HG02884 (cell line): Measurements from ENCODE around the gene ZNF860.
A peak's percentile ranks its signal among the peaks of the same experiment; 100 is the strongest.
"Not testable (repeated sequence)": the region's sequence is repeated elsewhere in the genome, so short reads cannot be mapped to it uniquely, and the experiment has no call there.

ENCODE experiments used
- ATAC-seq: cut with Tn5 transposase; IDR thresholded peaks from one replicate; pipeline ENCODE4 v1.9.1; 2021; ENCODE audit warnings: mild to moderate bottlenecking, moderate library complexity; ENCODE audit not compliant: unreplicated experiment

ZNF860 gene

GRCh38 chr3:31995026-31995425 lies 13.5 kb downstream of the ZNF860 start:
- ATAC-seq = not testable (repeated sequence)

- ATAC-seq = no peak
These were observed 14.6 kb downstream of the ZNF860 start for GRCh38 chr3:31996195-31996594.

DNA sequence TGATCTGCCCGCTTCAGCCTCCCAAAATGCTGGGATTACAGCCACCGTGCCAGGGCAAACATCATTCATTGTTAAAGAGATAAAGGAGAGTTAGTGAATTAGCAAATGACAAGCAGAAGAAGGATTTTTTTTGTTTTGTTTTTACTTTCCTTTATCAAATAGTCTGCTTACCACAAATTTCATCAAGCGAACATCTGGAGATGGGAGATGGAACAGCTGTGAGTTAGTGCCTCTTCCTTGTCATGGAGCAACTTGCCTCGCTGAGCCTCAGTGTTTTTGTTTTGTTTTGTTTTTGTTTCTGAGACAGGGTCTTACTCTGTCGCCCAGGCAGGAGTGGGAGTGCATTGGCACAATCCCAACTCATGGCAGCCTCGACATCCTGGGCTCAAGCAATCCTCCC lies 15.9 kb downstream of the ZNF860 start:
- ATAC-seq = no peak

DNA sequence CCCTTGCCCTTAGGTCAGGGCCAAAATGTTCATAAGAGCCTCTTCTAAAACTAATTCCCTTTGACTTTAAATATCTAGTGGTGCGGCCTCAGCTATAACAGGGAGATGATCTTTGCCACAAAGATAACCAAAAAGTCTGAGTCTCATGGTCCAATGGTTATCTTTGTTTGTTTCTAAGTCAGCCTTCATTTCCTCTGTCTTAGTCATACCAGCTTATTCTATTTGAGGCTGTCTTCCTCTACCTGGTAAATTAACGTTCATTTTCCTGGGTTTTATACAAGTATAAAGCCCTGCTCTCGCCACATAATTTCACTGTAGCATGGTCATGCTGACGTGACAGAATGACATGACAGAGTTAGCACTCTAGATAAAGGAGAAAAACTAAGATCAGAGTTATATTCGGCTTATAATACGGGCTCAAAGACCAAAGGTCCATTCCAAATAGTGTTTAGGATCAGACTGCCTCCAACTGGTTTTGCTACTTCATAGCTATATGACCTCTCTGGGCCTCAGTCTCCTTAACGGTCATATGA lies 18.4 kb downstream of the ZNF860 start:
- ATAC-seq = peak; percentile 69

GRCh38 chr3:32000877-32001276 lies 19.3 kb downstream of the ZNF860 start:
- ATAC-seq = no peak

DNA sequence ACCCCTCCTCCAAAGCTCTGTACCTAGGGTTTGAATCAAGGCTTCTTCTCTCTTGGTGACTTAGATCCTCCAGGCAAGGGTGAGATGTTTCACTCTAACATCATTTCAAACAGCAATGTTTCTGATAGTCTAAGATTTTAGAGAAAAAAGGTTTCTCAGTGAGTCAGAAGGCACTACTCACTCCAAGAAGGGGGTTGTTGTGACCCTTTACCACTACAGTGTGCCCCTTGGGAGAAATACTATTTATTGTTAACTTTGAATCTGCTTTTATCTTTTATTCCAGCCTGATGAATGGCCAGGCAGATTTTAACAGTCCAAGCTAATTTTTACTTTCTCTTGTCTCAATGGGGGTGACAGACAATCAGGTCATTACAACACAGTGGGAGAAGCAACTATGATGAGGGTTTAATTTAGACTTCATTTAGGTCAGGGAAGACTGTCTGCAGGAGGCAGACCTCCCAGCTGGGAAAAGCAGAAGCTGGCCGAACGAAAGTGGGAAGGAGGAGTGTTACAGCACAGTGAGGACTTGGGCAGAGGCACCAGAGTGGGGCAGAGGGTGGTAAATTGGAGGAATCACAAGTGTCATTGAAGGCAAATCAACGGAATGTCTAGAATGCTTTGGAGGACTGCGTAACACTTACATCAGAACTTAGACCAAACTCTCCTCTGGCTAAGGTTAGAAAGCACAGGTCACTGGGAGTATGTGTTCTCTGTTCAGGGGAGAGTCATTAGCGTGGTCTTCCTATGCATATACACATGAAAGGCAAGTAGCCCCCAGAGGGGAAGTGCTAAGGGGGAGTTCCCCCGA lies 21.2 kb downstream of the ZNF860 start:
- ATAC-seq = no peak

GRCh38 chr3:32003380-32003779 lies 21.8 kb downstream of the ZNF860 start:
- no peak for ATAC-seq

DNA sequence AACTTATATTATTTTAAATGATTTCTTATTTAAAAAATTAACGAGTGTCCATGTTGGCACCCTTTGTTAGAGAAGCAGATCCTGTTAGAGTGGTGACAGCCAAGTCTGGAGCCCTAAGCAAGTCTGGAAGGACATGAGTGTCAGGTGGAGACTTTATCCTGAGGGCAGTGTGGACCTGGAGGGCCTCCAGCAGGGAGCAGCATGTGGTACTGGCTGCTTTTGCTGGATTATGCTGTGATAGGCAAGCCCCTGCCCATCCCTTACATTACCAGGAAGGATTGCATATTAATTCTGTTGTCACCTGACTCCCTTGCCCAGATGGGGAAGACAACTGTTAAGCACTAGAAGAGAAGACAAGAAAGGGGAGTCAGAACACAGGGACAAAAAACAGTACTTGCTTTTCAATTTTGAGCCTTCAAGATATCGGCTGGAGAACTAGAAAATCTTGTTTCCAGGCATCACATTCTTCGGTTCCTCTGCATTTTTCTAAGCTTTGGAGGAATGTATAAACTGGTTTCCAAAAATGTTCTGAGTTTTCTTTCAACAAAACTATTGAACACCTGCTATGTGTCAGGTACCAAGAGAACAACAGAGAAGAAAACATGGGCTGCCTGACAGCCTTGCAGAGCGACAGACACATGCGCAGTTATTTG lies 22.7 kb downstream of the ZNF860 start:
- no peak for ATAC-seq

DNA sequence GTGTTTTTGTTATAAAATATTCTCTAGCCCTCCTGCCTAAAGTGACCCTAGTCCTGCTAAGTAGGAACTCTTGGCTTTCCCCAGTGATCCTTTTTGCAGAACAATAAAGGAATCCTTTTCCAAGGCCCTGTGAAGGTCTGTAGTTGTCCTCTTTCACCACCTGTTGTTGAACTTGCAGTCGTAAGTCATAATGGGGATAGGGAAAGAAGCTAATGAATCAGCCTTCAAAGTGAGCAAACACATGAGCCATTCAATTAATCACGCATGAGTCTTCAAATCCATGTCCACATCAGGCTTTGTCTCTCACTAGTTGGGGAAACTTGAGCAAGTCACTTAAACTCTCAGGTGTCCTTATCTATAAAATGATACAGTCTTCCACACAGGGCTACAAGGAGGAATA lies 27.6 kb downstream of the ZNF860 start:
- ATAC-seq = no peak

GRCh38 chr3:32009957-32010356 lies 28.4 kb downstream of the ZNF860 start:
- ATAC-seq = no peak

GRCh38 chr3:32010699-32011098 lies 29.1 kb downstream of the ZNF860 start:
- not testable (repeated sequence) for ATAC-seq

- ATAC-seq = not testable (repeated sequence)
These were observed 34.1 kb downstream of the ZNF860 start for GRCh38 chr3:32015638-32016037.

DNA sequence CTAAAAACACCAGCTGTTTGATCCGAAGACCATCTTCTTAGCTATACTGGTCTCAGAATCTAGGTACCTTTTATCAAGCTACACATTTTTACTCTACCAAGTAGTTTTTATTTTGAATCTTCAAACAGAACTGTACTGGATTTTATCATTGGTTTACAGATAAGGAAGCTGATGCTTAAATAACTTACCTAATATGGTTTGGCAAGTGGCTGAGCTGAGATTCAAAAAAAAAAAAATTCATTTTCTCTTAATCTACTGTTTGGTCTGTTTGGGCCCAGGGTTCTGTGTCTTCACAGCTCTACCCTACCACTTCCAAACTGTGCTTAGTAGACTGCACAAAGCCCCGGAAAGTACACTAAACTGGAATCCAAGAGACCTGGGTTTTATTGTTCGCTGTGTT lies 35.7 kb downstream of the ZNF860 start:
- no peak for ATAC-seq

DNA sequence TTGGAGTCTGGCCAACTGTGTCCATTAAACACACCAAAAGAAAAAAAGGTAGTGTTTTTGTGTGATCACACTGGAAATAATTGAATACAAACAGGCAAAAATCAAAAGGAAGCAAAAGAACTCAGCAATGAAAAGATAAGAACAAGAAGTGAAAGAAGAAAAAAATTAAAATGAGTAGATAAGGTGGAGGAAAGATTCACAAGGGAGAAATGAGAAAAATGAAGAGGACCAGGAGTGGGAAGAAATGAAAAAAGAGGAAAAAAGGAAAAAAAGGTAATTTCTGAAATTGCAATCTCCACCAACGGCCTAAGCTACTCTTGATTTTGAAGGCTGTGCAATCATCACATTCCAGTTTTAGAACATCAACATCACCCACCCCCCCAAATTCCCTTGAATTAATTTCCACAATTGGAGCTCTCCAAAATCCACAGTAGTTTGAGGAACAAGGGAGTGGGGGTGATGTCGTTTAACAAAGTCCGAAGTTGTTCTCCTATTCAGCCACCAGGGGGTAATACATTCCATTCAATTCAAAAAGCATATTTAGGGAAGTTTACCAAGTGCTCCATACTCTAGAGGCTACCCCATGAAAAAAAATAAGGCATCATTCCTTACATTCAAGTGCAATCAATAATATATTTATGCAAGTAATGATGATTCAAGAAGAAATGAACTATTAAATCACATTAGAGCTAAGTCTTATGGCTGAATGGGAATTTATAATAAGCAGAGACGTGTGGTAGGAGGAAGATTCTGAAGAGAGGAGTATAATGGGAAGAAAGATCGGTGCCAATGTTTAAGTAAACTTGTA lies 37.4 kb downstream of the ZNF860 start:
- peak; percentile 48 for ATAC-seq

DNA sequence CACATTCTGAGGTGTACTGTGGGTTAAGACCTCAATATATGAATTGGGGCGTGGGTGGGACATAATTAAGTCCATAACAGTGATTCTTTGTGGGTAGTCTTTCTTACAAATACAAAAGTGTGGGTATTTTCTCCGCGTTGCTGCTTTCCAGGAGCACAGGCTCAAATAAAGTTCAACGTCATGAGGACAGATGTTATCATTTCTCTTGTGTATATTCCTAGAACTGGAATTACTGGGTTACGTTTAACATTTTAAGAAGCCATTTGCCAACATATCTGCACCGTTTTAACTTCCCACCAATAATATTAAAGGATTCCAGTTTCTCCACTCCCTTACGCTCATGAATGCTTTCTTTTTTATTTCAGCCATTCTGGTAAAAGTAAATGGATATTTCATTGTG lies 39.6 kb downstream of the ZNF860 start:
- ATAC-seq = no peak

DNA sequence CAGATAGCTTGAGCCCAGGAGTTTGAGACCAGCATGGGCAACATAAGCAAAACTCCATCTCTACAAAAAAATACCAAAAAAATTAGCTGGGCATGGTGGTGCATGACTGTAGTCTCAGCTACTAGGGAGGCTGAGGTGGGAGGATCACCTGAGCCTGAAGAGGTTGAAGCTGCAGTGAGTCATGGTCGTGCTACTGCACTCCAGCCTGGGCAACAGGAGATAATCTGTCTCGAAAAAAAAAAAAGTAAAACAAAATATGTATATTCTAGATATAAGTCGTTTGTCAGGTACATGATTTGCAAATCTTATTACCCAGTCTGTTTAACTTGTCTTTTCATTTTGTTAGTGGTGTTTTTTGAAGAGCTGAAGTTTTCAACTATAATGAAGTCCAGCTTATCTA lies 40.2 kb downstream of the ZNF860 start:
- ATAC-seq = no peak

GRCh38 chr3:32022947-32023346 lies 41.4 kb downstream of the ZNF860 start:
- ATAC-seq = no peak

- ATAC-seq = no peak
These were observed 45.0 kb downstream of the ZNF860 start for GRCh38 chr3:32026593-32026992.

- no peak for ATAC-seq
These were observed 56.4 kb downstream of the ZNF860 start for GRCh38 chr3:32037932-32038267.

GRCh38 chr3:32041316-32041715 lies 59.8 kb downstream of the ZNF860 start:
- no peak for ATAC-seq
